Measurements from ENCODE around the gene IL17B.

DNA sequence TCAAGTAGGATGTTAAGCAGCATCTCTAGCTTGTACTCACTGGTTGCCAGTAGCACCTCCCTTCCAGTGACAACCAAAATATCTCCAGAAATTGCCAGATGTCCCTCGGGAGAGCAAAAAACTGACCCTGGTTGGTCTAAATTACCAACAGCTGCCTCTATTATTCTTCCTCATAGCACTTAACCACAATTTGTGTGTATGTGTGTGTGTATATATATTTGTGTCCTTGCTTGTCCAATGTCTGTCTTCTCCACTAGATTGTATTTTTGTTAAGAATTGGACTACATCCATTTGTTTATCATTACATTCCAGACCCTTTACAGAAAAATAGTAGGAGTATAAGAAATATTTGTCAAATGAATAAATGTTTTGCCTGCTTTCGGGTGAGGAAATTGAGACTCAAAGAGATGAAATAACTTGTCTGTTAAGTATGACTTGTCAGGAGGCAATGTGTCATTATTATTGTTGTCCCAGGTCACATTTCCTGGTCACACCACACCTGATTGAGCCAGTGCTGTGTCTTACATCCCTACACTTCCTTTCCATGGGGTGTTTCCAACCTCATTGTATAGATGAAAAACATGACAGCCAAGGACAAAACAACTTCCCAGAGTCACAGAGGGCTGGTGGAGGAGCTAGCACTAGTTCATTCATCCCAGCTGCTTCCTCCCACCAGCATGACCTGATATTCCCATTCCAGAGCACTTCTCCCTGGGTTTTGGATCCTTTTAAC is 45.2 kb downstream of the IL17B start:
- TF ChIP-seq EP300 (IDR thresholded peaks at IDR 0.05; ENCODE audit: borderline replicate concordance in 1 of 2, low read depth in 2 of 2, low read length in 2 of 2) (no peak), POLR2AphosphoS5 (IDR thresholded peaks at IDR 0.05; ENCODE audit: low read depth, low read length) (no peak), ZNF274 (IDR thresholded peaks at IDR 0.05; ENCODE audit: borderline replicate concordance, extremely low read depth, low read length) (no peak), YY1 (IDR thresholded peaks at IDR 0.05; ENCODE audit: low read depth, low read length) (no peak), TCF12 (IDR thresholded peaks at IDR 0.05; ENCODE audit: low read depth, low read length) (no peak), TAF7 (optimal IDR thresholded peaks at IDR 0.05; ENCODE audit: borderline replicate concordance, low read depth, low read length) (no peak), GABPA (IDR thresholded peaks at IDR 0.05; ENCODE audit: borderline replicate concordance, insufficient read depth, low read length) (no peak), EZH2 (IDR thresholded peaks at IDR 0.05; ENCODE audit: low read depth, low read length, severe bottlenecking) (no peak)
- TF ChIP-seq, protein P1, sequence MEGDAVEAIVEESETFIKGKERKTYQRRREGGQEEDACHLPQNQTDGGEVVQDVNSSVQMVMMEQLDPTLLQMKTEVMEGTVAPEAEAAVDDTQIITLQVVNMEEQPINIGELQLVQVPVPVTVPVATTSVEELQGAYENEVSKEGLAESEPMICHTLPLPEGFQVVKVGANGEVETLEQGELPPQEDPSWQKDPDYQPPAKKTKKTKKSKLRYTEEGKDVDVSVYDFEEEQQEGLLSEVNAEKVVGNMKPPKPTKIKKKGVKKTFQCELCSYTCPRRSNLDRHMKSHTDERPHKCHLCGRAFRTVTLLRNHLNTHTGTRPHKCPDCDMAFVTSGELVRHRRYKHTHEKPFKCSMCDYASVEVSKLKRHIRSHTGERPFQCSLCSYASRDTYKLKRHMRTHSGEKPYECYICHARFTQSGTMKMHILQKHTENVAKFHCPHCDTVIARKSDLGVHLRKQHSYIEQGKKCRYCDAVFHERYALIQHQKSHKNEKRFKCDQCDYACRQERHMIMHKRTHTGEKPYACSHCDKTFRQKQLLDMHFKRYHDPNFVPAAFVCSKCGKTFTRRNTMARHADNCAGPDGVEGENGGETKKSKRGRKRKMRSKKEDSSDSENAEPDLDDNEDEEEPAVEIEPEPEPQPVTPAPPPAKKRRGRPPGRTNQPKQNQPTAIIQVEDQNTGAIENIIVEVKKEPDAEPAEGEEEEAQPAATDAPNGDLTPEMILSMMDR (IDR thresholded peaks at IDR 0.05; ENCODE audit: control extremely low read depth in 1 of 3, insufficient read depth in 1 of 3, low read depth in 1 of 3, low read length in 3 of 3) = no peak

Data from H1 (cell line).